GM21390 (cell line): ENCODE data around the gene MRPL34.
A peak's percentile ranks its signal among the peaks of the same experiment; 100 is the strongest.

ENCODE experiments used
- ATAC-seq: cut with Tn5 transposase; IDR thresholded peaks from one replicate; pipeline ENCODE4 v1.9.1; 2021; ENCODE audit not compliant: unreplicated experiment

MRPL34 gene

GRCh38 chr19:17327654-17328516 lies 22.2 kb downstream of the MRPL34 start:
- no peak for ATAC-seq

GRCh38 chr19:17328517-17329365 lies 23.1 kb downstream of the MRPL34 start:
- no peak for ATAC-seq

- no peak for ATAC-seq
Observed at GRCh38 chr19:17329366-17330261, 23.9 kb downstream of the MRPL34 start.

GRCh38 chr19:17330262-17331044 lies 24.8 kb downstream of the MRPL34 start:
- no peak for ATAC-seq

GRCh38 chr19:17331045-17331558 lies 25.4 kb downstream of the MRPL34 start:
- no peak for ATAC-seq

GRCh38 chr19:17332360-17332676 lies 26.6 kb downstream of the MRPL34 start:
- ATAC-seq = no peak

- no peak for ATAC-seq
Observed at GRCh38 chr19:17332677-17333581, 27.3 kb downstream of the MRPL34 start.

GRCh38 chr19:17333611-17334413 lies 28.1 kb downstream of the MRPL34 start:
- ATAC-seq = no peak

GRCh38 chr19:17334414-17335409 lies 29.0 kb downstream of the MRPL34 start, which contains the start of gene ANO8:
ANO8 (minus strand) TSS chr19:17334855; CDS start chr19:17334670, 185 bp downstream.
- ATAC-seq = peak; percentile 43

- no peak for ATAC-seq
Observed at GRCh38 chr19:17335575-17335974, 29.9 kb downstream of the MRPL34 start.

GRCh38 chr19:17336872-17337674 lies 31.4 kb downstream of the MRPL34 start, which contains the start of gene GTPBP3:
GTPBP3 (plus strand) TSS chr19:17337553; CDS start chr19:17337612, 59 bp downstream.
- peak; percentile 76 for ATAC-seq

GRCh38 chr19:17337675-17338432 lies 32.2 kb downstream of the MRPL34 start:
- ATAC-seq = no peak

- ATAC-seq = no peak
Observed at GRCh38 chr19:17338433-17339078, 32.9 kb downstream of the MRPL34 start.

GRCh38 chr19:17339088-17339741 lies 33.5 kb downstream of the MRPL34 start:
- no peak for ATAC-seq
